ENCODE data around the gene RTN4R. TPM values are rescaled to one million over a fixed set of nuclear protein-coding genes. Genes with fewer than 3 reads are reported as not detected.

Gene RTN4R
- total and polyA plus RNA-seq, 5 experiments from 2014 or later = 4.3 to 5.6 (median 5.0) TPM

DNA sequence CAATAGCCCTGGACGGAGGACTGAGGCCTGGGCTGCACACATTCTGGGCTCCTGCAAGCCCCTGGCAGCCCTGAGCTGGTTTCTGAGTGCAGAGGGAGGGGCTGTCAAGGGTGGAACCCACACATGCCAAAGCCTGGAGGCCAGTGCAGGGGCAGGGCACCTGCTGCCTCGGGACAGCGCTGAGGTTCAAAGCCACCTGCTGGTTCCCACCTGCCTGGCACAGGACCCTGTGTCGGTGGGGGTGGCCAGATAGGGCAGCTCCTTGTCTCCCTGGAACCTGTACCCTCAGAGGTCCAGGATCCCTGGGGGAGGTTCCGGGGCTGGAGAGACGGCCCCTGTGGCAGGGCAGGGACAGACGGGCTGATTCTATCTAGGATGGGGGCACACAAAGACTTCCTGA is 40.8 kb downstream of the RTN4R start:
- no peak overlapping the region for H3K27ac Mint-ChIP-seq

GRCh38 chr22:20226760-20227350 is 41.3 kb downstream of the RTN4R start:
- H3K4me3 Mint-ChIP-seq = no peak overlapping the region
- H3K36me3 Mint-ChIP-seq = no peaks in the 10 kb centered on the region
- no peaks in the 10 kb centered on the region for H3K27me3 Mint-ChIP-seq
- no peak overlapping the region for H3K27ac Mint-ChIP-seq
- H3K9me3 Mint-ChIP-seq = no peaks in the 10 kb centered on the region
- DNase-seq = no peak
- POLR2A ChIA-PET = interaction anchor here (1.9 kb wide), 1 partner anchor 11 kb away, joined by 5 read pairs; no protein-coding TSS in a partner anchor
- peaks cover 0 to 4% (median 0%) of the 10 kb centered on the region in 4 donors for H3K4me1 Mint-ChIP-seq
- no peak for ATAC-seq

More for the DNA sequence above, 40.8 kb downstream of the RTN4R start:
- H3K4me1 Mint-ChIP-seq = peaks cover 0 to 4% (median 0%) of the 10 kb centered on the region in 4 donors
- H3K9me3 Mint-ChIP-seq = no peaks in the 10 kb centered on the region
- ATAC-seq (no peak), DNase-seq (no peak)
- POLR2A ChIA-PET = interaction anchor here (1.9 kb wide), 1 partner anchor 12 kb away, joined by 5 read pairs; no protein-coding TSS in a partner anchor
- H3K4me3 Mint-ChIP-seq = no peak overlapping the region
- no peaks in the 10 kb centered on the region for H3K27me3 Mint-ChIP-seq
- no peaks in the 10 kb centered on the region for H3K36me3 Mint-ChIP-seq

GRCh38 chr22:20226077-20226716 is 41.9 kb downstream of the RTN4R start:
- H3K27ac Mint-ChIP-seq = no peak overlapping the region
- H3K36me3 Mint-ChIP-seq = no peaks in the 10 kb centered on the region
- H3K27me3 Mint-ChIP-seq = no peaks in the 10 kb centered on the region
- no peak overlapping the region for H3K4me3 Mint-ChIP-seq
- DNase-seq (no peak), ATAC-seq (no peak)
- H3K9me3 Mint-ChIP-seq = no peaks in the 10 kb centered on the region
- POLR2A ChIA-PET = interaction anchor here (1.9 kb wide), 1 partner anchor 10 kb away, joined by 5 read pairs; no protein-coding TSS in a partner anchor
- peaks cover 0 to 4% (median 0%) of the 10 kb centered on the region in 4 donors for H3K4me1 Mint-ChIP-seq

DNA sequence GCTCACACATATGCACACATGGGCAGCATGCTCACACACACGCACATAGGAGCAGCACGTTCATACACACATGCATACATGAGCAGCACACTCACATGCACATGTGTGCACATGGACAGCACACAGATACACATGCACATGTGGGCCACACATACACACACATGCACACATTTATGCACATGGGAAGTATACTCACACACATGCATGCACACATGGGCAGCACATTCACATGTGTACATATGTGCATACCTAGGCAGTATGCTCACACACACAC is 42.5 kb downstream of the RTN4R start:
- Mint-ChIP-seq H3K27me3 (no peaks in the 10 kb centered on the region), H3K4me3 (no peak overlapping the region), H3K4me1 (peaks cover 0 to 4% (median 0%) of the 10 kb centered on the region in 4 donors), H3K9me3 (no peaks in the 10 kb centered on the region), H3K27ac (peak overlapping the region in 1 of 10 donors; percentile 24), H3K36me3 (no peaks in the 10 kb centered on the region)
- DNase-seq (no peak), ATAC-seq (no peak)
- POLR2A ChIA-PET = interaction anchor here (1.9 kb wide), 1 partner anchor 10 kb away, joined by 5 read pairs; no protein-coding TSS in a partner anchor

- Mint-ChIP-seq H3K4me1 (peaks cover 0 to 4% (median 0%) of the 10 kb centered on the region in 4 donors), H3K36me3 (no peaks in the 10 kb centered on the region), H3K27me3 (no peaks in the 10 kb centered on the region), H3K27ac (peak overlapping the region in 1 of 10 donors; percentile 37), H3K9me3 (no peaks in the 10 kb centered on the region), H3K4me3 (no peak overlapping the region)
- DNase-seq = no peak
- no peak for ATAC-seq
- POLR2A ChIA-PET = interaction anchor here (1.9 kb wide), 1 partner anchor 9 kb away, joined by 5 read pairs; no protein-coding TSS in a partner anchor
Measured at GRCh38 chr22:20224917-20225692, 43.0 kb downstream of the RTN4R start.

DNA sequence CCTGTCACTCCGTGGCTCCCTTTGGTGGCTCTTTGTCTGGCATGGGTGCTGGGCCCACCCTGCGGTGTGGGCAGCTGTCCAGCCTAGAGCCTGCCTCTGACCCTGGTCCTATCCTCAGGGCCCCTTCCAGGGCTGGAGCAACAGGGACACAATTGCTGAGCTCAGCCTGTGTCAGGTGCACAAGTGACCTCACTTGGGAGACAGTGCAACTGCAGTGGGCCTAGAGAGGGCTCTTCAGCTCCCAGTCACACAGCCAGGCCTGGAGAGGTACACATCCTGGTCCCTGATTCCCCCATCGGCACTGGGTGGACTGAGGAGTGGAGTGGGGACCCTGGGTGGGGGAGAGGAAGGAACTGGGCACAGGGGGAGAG is 43.9 kb downstream of the RTN4R start:
- Mint-ChIP-seq H3K36me3 (no peaks in the 10 kb centered on the region), H3K4me3 (no peak overlapping the region), H3K4me1 (peaks cover 0 to 4% (median 0%) of the 10 kb centered on the region in 4 donors), H3K9me3 (no peaks in the 10 kb centered on the region), H3K27me3 (no peaks in the 10 kb centered on the region), H3K27ac (peak overlapping the region in 2 of 10 donors; percentile 52 to 53)
- DNase-seq (no peak), ATAC-seq (no peak)
- POLR2A ChIA-PET = interaction anchor here (0.6 to 1.4 kb wide), 3 partner anchors 11 to 794 kb away, joined by 3 to 4 read pairs (median 4); no protein-coding TSS in a partner anchor

GRCh38 chr22:20223421-20224255 is 44.5 kb downstream of the RTN4R start:
- POLR2A ChIA-PET = interaction anchor here (0.6 to 1.4 kb wide), 3 partner anchors 10 to 795 kb away, joined by 3 to 4 read pairs (median 4); no protein-coding TSS in a partner anchor
- H3K27ac Mint-ChIP-seq = no peak overlapping the region

DNA sequence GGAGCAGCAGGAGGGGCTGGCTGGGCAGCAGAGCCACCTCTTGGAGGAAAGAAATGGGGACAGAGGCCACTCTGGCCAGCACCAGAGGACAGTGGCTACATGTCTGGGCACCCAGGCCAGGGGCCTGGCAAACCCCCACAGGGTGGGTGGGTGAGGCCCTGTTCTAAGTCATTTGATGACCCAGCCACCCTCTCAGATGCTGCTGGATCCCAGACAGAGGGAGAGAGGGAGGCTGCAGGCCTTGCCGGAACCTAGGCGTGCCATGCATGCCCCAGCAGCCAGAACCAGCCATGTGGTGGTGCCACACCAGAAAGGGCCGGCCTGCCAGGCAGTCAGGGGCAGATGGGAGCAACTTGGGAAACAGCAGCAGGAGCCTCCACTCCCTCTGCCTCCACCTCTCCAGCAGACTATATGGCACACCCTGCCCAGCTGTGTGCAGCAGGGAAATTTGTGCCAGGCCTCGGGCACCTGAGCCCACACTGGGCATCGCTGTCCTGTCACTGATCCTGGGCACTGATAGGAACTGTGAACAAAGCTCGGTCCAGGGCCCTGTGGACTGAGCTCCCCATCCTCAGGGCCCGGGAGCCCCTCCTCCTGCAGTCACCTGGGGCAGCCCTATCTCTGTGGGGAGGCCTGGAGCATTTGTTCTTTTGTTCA is 45.2 kb downstream of the RTN4R start:
- Mint-ChIP-seq H3K4me3 (no peak overlapping the region), H3K9me3 (no peaks in the 10 kb centered on the region), H3K27ac (no peak overlapping the region), H3K4me1 (peaks cover 0 to 4% (median 0%) of the 10 kb centered on the region in 4 donors), H3K36me3 (no peaks in the 10 kb centered on the region), H3K27me3 (no peaks in the 10 kb centered on the region)
- no peak for ATAC-seq
- POLR2A ChIA-PET = no interaction called here
- no peak for DNase-seq

More at GRCh38 chr22:20223421-20224255, 44.5 kb downstream of the RTN4R start:
- Mint-ChIP-seq H3K4me1 (peaks cover 0 to 4% (median 0%) of the 10 kb centered on the region in 4 donors), H3K4me3 (no peak overlapping the region), H3K27me3 (no peaks in the 10 kb centered on the region), H3K36me3 (no peaks in the 10 kb centered on the region), H3K9me3 (no peaks in the 10 kb centered on the region)
- DNase-seq = no peak
- ATAC-seq = no peak

GRCh38 chr22:20221421-20222340 is 46.4 kb downstream of the RTN4R start:
- POLR2A ChIA-PET = no interaction called here
- peaks cover 0 to 4% (median 0%) of the 10 kb centered on the region in 4 donors for H3K4me1 Mint-ChIP-seq

DNA sequence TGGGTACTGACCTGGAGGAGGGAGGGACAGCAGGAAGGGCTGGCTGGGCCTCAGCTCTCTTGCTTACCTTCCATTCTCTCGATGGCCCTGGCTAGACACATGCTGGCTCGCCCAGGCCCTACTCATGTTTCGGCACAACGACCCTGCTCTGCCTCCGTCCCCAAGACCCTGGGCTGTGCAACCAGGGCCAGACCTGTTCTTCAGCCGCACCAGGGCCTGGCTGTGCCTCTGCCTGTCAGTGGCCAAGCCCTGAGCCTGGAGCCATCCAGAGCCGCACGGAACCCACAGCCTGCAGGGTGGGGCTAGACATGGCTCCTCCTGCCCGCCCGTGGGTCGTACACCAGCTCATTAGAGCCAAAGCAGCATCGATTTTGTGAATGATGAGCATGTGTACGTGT is 47.5 kb downstream of the RTN4R start:
- no peaks in the 10 kb centered on the region for H3K27me3 Mint-ChIP-seq

More at GRCh38 chr22:20221421-20222340, 46.4 kb downstream of the RTN4R start:
- DNase-seq = no peak
- Mint-ChIP-seq H3K4me3 (no peak overlapping the region), H3K27me3 (no peaks in the 10 kb centered on the region), H3K36me3 (no peaks in the 10 kb centered on the region), H3K27ac (peak overlapping the region in 1 of 10 donors; percentile 22), H3K9me3 (no peaks in the 10 kb centered on the region)
- ATAC-seq = no peak

More for the DNA sequence above, 47.5 kb downstream of the RTN4R start:
- DNase-seq (no peak), ATAC-seq (no peak)
- POLR2A ChIA-PET = interaction anchor here (0.5 kb wide), 1 partner anchor 360 kb away, joined by 3 read pairs; no protein-coding TSS in a partner anchor
- H3K36me3 Mint-ChIP-seq = no peaks in the 10 kb centered on the region
- H3K27ac Mint-ChIP-seq = no peak overlapping the region
- H3K4me3 Mint-ChIP-seq = no peak overlapping the region
- H3K9me3 Mint-ChIP-seq = no peaks in the 10 kb centered on the region
- H3K4me1 Mint-ChIP-seq = peaks cover 0 to 4% (median 0%) of the 10 kb centered on the region in 4 donors
